HG03457 (cell line): ENCODE data around the gene DUS2.
A peak's percentile ranks its signal among the peaks of the same experiment; 100 is the strongest.

ENCODE experiments used
- ATAC-seq: cut with Tn5 transposase; IDR thresholded peaks from one replicate; pipeline ENCODE4 v1.9.1; 2021; ENCODE audit warnings: moderate number of reproducible peaks; ENCODE audit not compliant: unreplicated experiment

DUS2 gene

GRCh38 chr16:68074850-68075555 lies 51.9 kb downstream of the DUS2 start:
- ATAC-seq: peak; percentile 44

- ATAC-seq: no peak
Measured at GRCh38 chr16:68075980-68076379, 52.9 kb downstream of the DUS2 start.

GRCh38 chr16:68076560-68076959 lies 53.5 kb downstream of the DUS2 start:
- ATAC-seq: no peak

GRCh38 chr16:68077866-68078700 lies 55.0 kb downstream of the DUS2 start:
- ATAC-seq: no peak

- ATAC-seq: no peak
Measured at GRCh38 chr16:68078701-68079375, 55.8 kb downstream of the DUS2 start.

- no peak for ATAC-seq
Measured at GRCh38 chr16:68079376-68079625, 56.2 kb downstream of the DUS2 start.

GRCh38 chr16:68079626-68080344 lies 56.7 kb downstream of the DUS2 start:
- ATAC-seq: no peak

GRCh38 chr16:68081861-68082628 lies 59.0 kb downstream of the DUS2 start:
- no peak for ATAC-seq

- ATAC-seq: no peak
Measured at GRCh38 chr16:68082629-68083238, 59.6 kb downstream of the DUS2 start.

GRCh38 chr16:68083239-68083781 lies 60.2 kb downstream of the DUS2 start:
- no peak for ATAC-seq

GRCh38 chr16:68083861-68084503 lies 60.9 kb downstream of the DUS2 start:
- peak; percentile 3 for ATAC-seq

- ATAC-seq: peak; percentile 43
Measured at GRCh38 chr16:68084504-68085258, 61.6 kb downstream of the DUS2 start.

GRCh38 chr16:68085259-68086071 lies 62.4 kb downstream of the DUS2 start, which contains the start of gene NFATC3:
NFATC3 (plus strand) TSS chr16:68085370; CDS start chr16:68085682, 312 bp downstream.
- peak; percentile 41 for ATAC-seq

- ATAC-seq: no peak
Measured at GRCh38 chr16:68086336-68086841, 63.3 kb downstream of the DUS2 start.

- ATAC-seq: no peak
Measured at GRCh38 chr16:68086860-68087268, 63.8 kb downstream of the DUS2 start.

- no peak for ATAC-seq
Measured at GRCh38 chr16:68087688-68088087, 64.6 kb downstream of the DUS2 start.
